GM12875 (cell line): ENCODE data around the gene ACOX2.

Experiments
- H3K4me3 ChIP-seq: one replicate; pipeline ENCODE4 v1.5.1; 2011; ENCODE audit warnings: low read depth, low read length, control low read depth
- CTCF ChIP-seq: IDR thresholded peaks from 2 replicates; pipeline ENCODE4 v1.5.1; 2011; ENCODE audit warnings: low read depth, mild to moderate bottlenecking, control low read depth, inconsistent platforms, low read length, moderate library complexity, borderline replicate concordance; ENCODE audit not compliant: insufficient read depth

Gene ACOX2

GRCh38 chr3:58484045-58484721 is 52.8 kb downstream of the ACOX2 start:
- H3K4me3 ChIP-seq = no peak overlapping the region
- no peak for TF ChIP-seq CTCF

GRCh38 chr3:58482917-58483636 is 53.9 kb downstream of the ACOX2 start:
- no peak for TF ChIP-seq CTCF

GRCh38 chr3:58480309-58480708 is 56.7 kb downstream of the ACOX2 start:
- H3K4me3 ChIP-seq = no peak overlapping the region
- no peak for TF ChIP-seq CTCF

More at GRCh38 chr3:58482917-58483636, 53.9 kb downstream of the ACOX2 start:
- no peak overlapping the region for H3K4me3 ChIP-seq

GRCh38 chr3:58478781-58479180 is 58.2 kb downstream of the ACOX2 start:
- TF ChIP-seq CTCF = no peak
- H3K4me3 ChIP-seq = no peak overlapping the region

- TF ChIP-seq CTCF = no peak
- no peak overlapping the region for H3K4me3 ChIP-seq
These were observed 61.9 kb downstream of the ACOX2 start for GRCh38 chr3:58474967-58475578.

- TF ChIP-seq CTCF = no peak
These were observed 62.6 kb downstream of the ACOX2 start for GRCh38 chr3:58474348-58474911.

GRCh38 chr3:58473275-58473674 is 63.7 kb downstream of the ACOX2 start:
- no peak overlapping the region for H3K4me3 ChIP-seq
- no peak for TF ChIP-seq CTCF

More at GRCh38 chr3:58474348-58474911, 62.6 kb downstream of the ACOX2 start:
- no peak overlapping the region for H3K4me3 ChIP-seq
